HepG2 (cell line): Measurements from ENCODE around the gene PREX1. TPM values are rescaled to one million over a fixed set of nuclear protein-coding genes. Genes with fewer than 3 reads are reported as not detected.

Experiments used
- LBX2 ChIP-seq: sonication (generic); formaldehyde crosslinking; IDR thresholded peaks from 2 replicates; pipeline ENCODE4 v1.5.0; 2020; ENCODE audit warnings: missing genetic modification reagents, mild to moderate bottlenecking, borderline replicate concordance
- NBN ChIP-seq: fragments of 450-650 bp; conservative IDR thresholded peaks from 2 replicates; pipeline ENCODE4 v1.6.1; 2017
- NFKBIZ ChIP-seq: IDR thresholded peaks from 2 replicates; pipeline ENCODE4 v1.6.1; 2018; ENCODE audit warnings: missing genetic modification reagents, missing compliant biosample characterization
- TEAD3 ChIP-seq: optimal IDR thresholded peaks from 2 replicates; pipeline ENCODE3; 2016; ENCODE audit warnings: borderline replicate concordance
- ZC3H4 ChIP-seq: sonication (generic); formaldehyde crosslinking; IDR thresholded peaks from 2 replicates; pipeline ENCODE4 v1.4.0; 2020; ENCODE audit warnings: missing genetic modification reagents, borderline replicate concordance
- ZNF142 ChIP-seq: sonication (generic); formaldehyde crosslinking; IDR thresholded peaks from 2 replicates; pipeline ENCODE4 v1.4.0; 2020; ENCODE audit warnings: missing genetic modification reagents
- ZNF451 ChIP-seq: sonication (generic); formaldehyde crosslinking; IDR thresholded peaks from 2 replicates; pipeline ENCODE4 v1.5.0; 2020; ENCODE audit warnings: mild to moderate bottlenecking, missing genetic modification reagents
- ZNF562 ChIP-seq: sonication (generic); formaldehyde crosslinking; IDR thresholded peaks from 2 replicates; pipeline ENCODE4 v1.8.0; 2022; ENCODE audit warnings: missing genetic modification reagents, borderline replicate concordance
- ZSCAN21 ChIP-seq: sonication (generic); formaldehyde crosslinking; IDR thresholded peaks from 2 replicates; pipeline ENCODE4 v1.8.0; 2022; ENCODE audit warnings: mild to moderate bottlenecking, missing genetic modification reagents, moderate library complexity, borderline replicate concordance
- polyA plus RNA-seq, 8 experiments: library from polyadenylated mRNA; depleted of rRNA in 3 of 8; stranded (reverse) in 7 of 8; unstranded in 1 of 8; fragments of >200 nt; fragmentation: Illumina TruSeq in 4 of 8; extraction: Trizol in 4 of 8; gene quantifications; 2 replicates each; pipeline versions ENCODE4 v1.2.1 to v1.2.3, GENCODE V29; 2011 to 2016; ENCODE audit warnings: low read depth in 4 of 8, missing spikeins in 1 of 8, mixed read lengths in 1 of 8; ENCODE audit not compliant: insufficient read depth in 1 of 8
- total RNA-seq, 5 experiments: library from RNA; depleted of rRNA; stranded (reverse); fragments of >200 nt; fragmentation: Illumina TruSeq; extraction: Trizol; gene quantifications; 2 replicates each; pipeline ENCODE4 v1.2.3, GENCODE V29; 2016; ENCODE audit warnings: low read depth in 1 of 5

Gene PREX1
- total and polyA plus RNA-seq, 2 of the 13 experiments (the other 11 are each of a cell fraction or from before 2014, with no cell fraction given), result 0.02 to 0.04 TPM

- TF ChIP-seq ZNF142 (CRISPR knock-in tag) (no peak), NBN (no peak), ZNF451 (CRISPR knock-in tag) (no peak), ZSCAN21 (CRISPR knock-in tag) (no peak), LBX2 (CRISPR knock-in tag) (no peak), ZNF562 (no peak), ZC3H4 (no peak), NFKBIZ (CRISPR knock-in tag) (no peak), TEAD3 (CRISPR knock-in tag) (no peak)
Measured at GRCh38 chr20:48684501-48685041, 143.2 kb downstream of the PREX1 start (continued).
